ENCODE measurements around the gene CCDC150.
"Not testable (repeated sequence)": the region's sequence is repeated elsewhere in the genome, so short reads cannot be mapped to it uniquely, and the experiment has no call there.

Gene CCDC150

GRCh38 chr2:196718419-196719109 lies 79.0 kb downstream of the CCDC150 start:
- no peak for DNase-seq

DNA sequence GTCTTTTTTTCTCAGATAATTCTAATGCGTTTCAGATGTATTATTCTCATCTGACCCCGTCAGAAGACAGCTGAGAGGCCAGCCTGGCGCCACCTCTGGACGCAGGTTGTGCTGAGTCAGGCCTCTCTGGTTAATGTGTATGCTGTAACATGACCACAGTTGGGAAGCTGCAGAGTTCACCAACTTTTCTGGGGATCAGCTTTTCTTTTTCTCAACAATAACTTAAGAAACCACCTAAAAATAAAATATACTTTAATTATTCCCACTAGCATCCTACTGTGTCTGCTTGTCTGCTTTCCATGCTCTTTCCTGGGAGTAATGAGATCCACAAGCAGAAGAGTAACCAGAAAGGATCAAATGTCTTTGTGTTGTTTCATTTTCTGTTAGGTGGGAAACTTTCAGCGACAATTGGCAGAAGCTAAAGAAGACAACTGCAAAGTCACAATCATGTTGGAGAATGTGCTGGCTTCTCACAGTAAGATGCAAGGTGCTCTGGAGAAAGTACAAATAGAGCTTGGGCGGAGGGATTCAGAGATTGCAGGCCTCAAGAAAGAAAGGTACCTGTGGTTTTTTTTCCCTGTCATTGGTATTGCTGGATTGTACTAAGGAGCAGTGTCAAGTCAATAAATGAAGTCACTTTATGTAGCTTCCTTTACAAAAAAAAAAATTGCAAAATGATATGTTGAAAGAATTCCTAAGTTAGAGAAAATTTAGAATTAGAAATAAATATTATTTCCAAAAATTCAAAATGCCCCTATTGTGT lies 79.8 kb downstream of the CCDC150 start:
- DNase-seq, result no peak

DNA sequence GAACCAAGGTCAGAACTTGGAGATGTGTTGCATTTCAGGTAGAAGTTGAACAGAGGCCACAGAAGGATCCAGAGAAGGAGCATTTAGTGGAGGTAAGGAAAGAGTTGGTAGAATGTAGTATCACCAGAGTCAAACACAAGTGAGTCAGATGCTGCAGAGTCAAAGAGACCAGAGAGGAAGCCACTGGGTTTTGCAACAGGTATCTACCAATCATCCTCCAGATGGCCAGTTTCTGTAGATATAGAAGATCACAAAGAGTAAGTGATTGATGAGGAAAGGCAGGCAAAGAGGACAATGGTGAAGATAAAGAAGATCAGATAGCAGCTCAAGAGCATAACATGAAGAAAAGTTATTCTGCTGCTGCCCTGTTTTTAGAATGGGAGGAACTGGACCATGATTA lies 84.1 kb downstream of the CCDC150 start:
- DNase-seq, result no peak

DNA sequence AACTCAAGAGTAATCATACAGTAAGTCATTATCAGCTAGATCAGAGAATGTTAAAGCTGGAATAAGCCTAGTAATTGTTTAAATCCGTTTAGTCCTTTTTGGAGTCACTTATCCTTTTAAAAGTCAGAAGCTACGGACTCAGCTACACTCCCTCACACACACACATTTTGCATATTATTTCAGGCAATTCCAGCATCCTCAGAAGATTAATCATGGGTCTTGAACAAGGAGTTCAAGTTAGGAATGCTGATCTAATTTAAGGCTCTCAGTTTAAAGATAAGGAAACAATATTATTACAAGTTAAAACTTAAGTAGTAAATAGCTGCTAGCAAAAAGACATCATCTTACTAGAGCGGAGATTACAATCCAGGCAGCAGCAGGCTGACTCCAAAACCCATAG lies 85.7 kb downstream of the CCDC150 start:
- no peak for DNase-seq

DNA sequence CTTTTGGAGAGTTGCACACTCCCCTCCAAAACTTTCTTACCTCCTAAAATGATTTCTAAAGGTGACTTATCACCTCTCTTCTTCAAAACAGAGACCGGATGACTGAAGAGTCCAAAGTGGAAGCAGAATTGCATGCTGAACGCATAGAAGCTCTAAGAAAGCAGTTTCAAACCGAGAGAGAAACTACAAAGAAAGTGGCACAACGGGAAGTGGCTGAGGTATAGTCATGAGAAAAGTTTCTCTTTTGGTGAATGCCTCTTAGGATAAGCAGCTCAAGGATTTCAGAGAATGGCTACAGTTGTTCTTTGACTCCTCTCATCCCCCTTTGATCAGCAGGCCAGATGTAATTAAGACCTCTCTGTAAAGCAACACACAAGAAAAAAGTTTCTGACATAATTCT lies 86.4 kb downstream of the CCDC150 start:
- DNase-seq, result no peak

DNA sequence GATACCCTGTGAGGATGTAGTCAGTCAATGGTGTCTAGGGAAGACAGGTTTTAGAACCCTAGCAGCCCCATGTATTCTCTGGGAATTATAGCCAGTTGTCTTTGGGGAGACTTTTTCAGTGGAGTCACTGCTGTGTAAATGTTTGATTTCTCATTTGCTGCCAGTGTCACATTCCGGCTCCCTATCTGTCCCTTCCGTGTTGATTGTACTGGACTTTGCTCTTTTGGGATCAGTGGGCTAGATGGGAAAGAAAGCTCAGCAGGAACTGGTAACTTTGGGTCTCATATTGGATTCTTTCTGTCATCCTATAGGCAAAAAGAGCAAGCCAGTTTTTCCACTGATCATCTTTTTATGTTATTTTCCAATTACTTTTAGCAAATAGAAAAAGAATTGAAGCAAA lies 89.9 kb downstream of the CCDC150 start:
- no peak for DNase-seq

DNA sequence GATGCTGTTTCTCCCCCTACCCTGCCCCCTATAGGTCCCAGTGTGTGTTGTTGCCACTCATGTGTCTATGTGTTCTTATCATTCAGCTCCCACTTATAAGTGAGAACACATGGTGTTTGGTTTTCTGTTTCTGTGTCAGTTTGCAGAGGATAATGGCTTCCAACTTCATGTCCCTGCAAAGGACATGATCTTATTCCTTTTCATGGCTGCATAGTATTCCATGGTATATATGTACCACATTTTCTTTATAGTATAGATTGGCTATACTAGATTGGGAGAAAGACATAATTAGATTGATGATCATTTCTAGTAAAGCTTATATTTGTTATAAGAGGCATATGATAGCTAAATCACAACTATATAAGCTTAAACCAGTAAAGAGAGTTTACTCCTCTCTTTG lies 97.1 kb downstream of the CCDC150 start:
- not testable (repeated sequence) for DNase-seq

- no peak for DNase-seq
Observed at GRCh38 chr2:196737046-196737445, 97.5 kb downstream of the CCDC150 start.

DNA sequence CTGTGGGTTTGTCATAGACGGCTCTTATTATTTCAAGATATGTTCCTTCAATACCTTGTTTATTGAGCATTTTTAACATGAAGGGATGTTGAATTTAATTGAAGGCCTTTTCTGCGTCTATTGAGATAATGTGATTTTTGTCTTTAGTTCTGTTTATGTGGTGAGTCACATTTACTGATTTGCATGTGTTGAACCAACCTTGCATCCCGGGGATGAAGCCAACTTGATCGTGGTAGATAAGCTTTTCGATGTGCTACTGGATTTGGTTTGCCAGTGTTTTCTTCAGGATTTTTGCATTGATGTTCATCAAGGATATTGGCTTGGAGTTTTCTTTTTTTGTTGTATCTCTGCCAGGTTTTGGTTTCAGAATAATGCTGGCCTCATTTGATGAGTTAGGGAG lies 99.5 kb downstream of the CCDC150 start:
- DNase-seq, result no peak

GRCh38 chr2:196742216-196742615 lies 102.7 kb downstream of the CCDC150 start:
- DNase-seq, result no peak

DNA sequence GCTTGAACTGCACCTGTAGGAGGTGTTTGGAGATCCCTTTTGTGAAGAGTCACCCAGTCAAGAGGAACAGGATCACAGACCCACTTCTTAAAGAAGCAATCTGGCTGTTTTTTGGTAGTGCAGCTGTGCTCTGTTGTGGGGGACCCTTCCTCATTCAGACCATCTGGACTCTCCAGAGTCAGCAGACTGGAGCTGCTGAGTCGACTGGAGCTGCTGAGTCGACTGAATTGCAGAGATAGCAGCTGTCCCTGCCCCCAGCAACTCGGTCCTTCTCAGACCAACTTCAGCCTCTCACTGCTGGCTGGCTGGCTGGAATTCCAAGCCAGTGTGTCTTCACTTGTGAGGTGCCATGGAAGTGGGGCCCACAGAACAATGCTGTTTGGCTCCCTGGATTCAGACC lies 103.2 kb downstream of the CCDC150 start:
- no peak for DNase-seq

- no peak for DNase-seq
Observed at GRCh38 chr2:196743165-196743564, 103.7 kb downstream of the CCDC150 start.

DNA sequence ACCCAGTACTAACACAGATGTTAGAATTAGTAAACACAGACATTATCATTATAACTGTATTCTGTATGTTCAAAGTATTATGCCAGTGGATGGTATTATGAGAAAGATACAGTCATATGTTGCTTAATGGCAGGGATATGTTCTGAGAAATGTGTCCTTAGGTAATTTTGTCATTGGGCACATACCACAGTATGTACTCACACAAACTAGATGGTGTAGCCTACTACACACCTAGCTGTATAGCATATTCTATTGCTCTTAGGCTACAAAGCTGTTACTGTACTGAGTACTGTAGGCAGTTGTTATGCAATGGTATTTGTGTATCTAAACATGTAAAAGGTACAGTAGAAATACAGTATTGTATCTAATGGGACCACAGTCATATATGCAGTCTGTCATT lies 106.2 kb downstream of the CCDC150 start:
- no peak for DNase-seq

- DNase-seq, result no peak
Observed at GRCh38 chr2:196747400-196747799, 107.9 kb downstream of the CCDC150 start.

- no peak for DNase-seq
Observed at GRCh38 chr2:196748123-196748522, 108.6 kb downstream of the CCDC150 start.

- no peak for DNase-seq
Observed at GRCh38 chr2:196750291-196750923, 110.9 kb downstream of the CCDC150 start.

GRCh38 chr2:196750977-196751631 lies 111.6 kb downstream of the CCDC150 start:
- peak; percentile 85 for DNase-seq

DNA sequence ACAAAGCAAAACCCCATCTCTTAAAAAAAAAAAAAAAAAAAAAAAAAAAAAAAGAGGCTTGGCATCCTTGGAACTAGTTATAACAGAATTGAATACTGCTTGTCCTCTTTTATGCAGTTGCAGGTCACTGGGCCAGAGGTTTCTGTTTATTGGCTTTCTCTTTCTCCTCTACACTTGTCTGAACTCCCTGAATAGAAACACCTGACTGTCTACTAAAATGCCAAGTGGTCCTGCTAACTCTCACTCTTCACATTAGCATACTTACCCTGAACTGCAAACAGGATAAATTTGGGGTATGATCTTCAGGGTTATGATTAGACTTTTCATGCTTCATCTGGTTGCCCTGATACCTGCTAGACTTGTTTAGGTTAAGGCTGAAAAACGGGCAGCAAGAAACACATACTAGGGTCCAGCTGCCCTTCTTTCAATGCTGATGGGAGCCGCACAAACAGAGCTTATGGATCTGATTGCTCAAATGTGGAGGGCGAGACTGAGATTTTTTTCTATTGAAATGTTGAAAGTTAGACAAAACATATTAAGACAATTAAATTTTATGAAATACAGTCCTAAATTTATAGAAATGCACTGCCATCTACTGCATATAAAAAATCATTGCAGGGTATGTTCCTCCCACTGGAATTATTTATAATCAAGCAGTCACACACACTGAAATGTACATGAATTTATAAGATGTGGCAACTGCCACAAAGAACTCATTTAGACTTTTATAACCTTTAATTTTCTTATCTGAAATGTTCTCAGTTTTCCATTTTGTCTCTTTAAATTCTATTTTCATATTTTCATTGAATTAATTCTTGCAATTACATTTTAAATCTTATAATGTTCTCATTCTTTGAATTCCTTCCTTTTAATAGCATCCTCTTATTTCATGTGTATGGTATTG lies 119.2 kb downstream of the CCDC150 start:
- DNase-seq, result no peak

DNA sequence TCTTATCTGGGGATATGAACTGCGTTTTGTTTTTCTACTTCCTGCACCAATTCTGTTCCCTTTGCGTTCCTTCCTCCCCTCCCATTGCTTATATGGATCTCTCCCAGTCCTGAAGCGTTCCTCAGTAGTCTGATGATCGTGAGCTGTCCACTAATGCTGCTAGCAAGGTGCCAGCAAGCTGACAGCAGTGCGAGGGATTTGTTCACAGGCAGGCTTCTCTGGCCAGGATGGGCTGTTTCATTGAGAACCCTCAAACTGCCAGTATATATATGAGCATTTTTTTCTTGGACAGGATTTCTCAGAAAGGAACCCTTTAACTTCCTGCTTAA lies 119.8 kb downstream of the CCDC150 start:
- no peak for DNase-seq

DNA sequence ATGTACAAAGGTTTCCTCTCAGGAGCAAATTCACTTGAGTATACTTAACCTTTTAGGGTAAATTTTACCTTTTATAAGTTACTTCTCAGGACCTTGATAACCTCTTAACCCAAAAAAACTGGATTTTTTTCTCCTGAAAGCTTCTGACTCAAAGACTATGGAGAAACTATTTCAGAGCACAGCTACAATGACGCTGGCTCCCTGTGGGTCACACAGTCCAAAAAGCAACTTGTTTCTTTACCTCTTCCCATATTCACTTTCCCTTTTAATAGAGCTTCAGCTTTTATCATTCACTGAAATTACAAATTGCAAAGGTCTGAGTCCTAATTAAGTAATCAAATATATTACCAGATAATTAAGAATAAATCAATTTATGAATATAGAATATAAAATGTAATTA lies 127.6 kb downstream of the CCDC150 start:
- DNase-seq, result no peak

Measured in activated effector memory CD4-positive, alpha-beta T cell treated with anti-CD3 and anti-CD28 coated beads, Interleukin-2, amount 50 U/mL, for 16 hours (primary cell).